SU-DHL-6 (cell line): ENCODE data around the gene NPIPB2.

Experiments used
- H2AFZ ChIP-seq: fragments of 200-600 bp; sonication (generic); 2 replicates; pipeline ENCODE4 v1.6.1; 2014; ENCODE audit warnings: low read depth, mild to moderate bottlenecking, moderate library complexity, mixed read lengths, antibody characterized with exemption, low read length; ENCODE audit not compliant: severe bottlenecking
- H3F3A ChIP-seq: fragments of 200-600 bp; shearing (Covaris generic); 2 replicates; pipeline ENCODE4 v1.6.0; 2016; ENCODE audit warnings: antibody characterized with exemption, mild to moderate bottlenecking; ENCODE audit not compliant: insufficient read depth
- H3K27ac ChIP-seq: fragments of 200-600 bp; sonication (generic); 2 replicates; pipeline ENCODE4 v1.5.1; 2016; ENCODE audit warnings: low read depth, mild to moderate bottlenecking, low read length, moderate library complexity, mixed read lengths
- H3K27me3 ChIP-seq: fragments of 200-600 bp; sonication (generic), shearing (Covaris generic); 2 replicates; pipeline ENCODE4 v1.6.0; 2014; ENCODE audit warnings: mild to moderate bottlenecking, low read length
- H3K36me3 ChIP-seq: fragments of 200-600 bp; sonication (generic); 2 replicates; pipeline ENCODE4 v1.6.1; 2014; ENCODE audit warnings: mild to moderate bottlenecking, low read length, mixed read lengths
- H3K4me2 ChIP-seq: fragments of 300-600, 200-600 bp; shearing (Covaris generic), sonication (generic); 2 replicates; pipeline ENCODE4 v1.6.0; 2014; ENCODE audit warnings: low read length, low read depth, mild to moderate bottlenecking; ENCODE audit not compliant: poor library complexity, severe bottlenecking
- H3K4me3 ChIP-seq: fragments of 200-600 bp; sonication (generic); 2 replicates; pipeline ENCODE4 v1.5.1; 2014; ENCODE audit warnings: antibody characterized with exemption, low read length, mild to moderate bottlenecking, mixed read lengths; ENCODE audit not compliant: insufficient read depth, poor library complexity, severe bottlenecking
- H3K79me2 ChIP-seq: fragments of 200-600 bp; sonication (generic); 2 replicates; pipeline ENCODE4 v1.6.1; 2014; ENCODE audit warnings: mild to moderate bottlenecking, low read length, moderate library complexity; ENCODE audit not compliant: insufficient read depth
- H3K9ac ChIP-seq: fragments of 200-600 bp; sonication (generic); 2 replicates; pipeline ENCODE4 v1.7.0; 2014; ENCODE audit warnings: mild to moderate bottlenecking, low read length
- H3K9me2 ChIP-seq: fragments of 200-600 bp; sonication (generic); replicated peaks from 2 replicates; pipeline ENCODE4 v1.6.1; 2014; ENCODE audit warnings: low read length; ENCODE audit not compliant: insufficient read depth
- H3K9me3 ChIP-seq: fragments of 200-600 bp; sonication (generic); 2 replicates; pipeline ENCODE4 v1.6.1; 2014; ENCODE audit warnings: low read length, mixed read lengths; ENCODE audit not compliant: insufficient read depth
- H4K20me1 ChIP-seq: fragments of 200-600 bp; sonication (generic); 2 replicates; pipeline ENCODE4 v1.6.1; 2014; ENCODE audit warnings: low read depth, mild to moderate bottlenecking, antibody characterized with exemption, low read length, moderate library complexity, mixed read lengths
- EZH2phosphoT487 ChIP-seq: fragments of 200-600 bp; sonication (generic), shearing (Covaris generic); conservative IDR thresholded peaks from 2 replicates; pipeline ENCODE4 v1.6.1; 2018; ENCODE audit warnings: mild to moderate bottlenecking, antibody characterized with exemption, low read length, moderate library complexity, mixed read lengths
- TF ChIP-seq, protein P1 (sequence below): fragments of 200-600 bp; sonication (generic); IDR thresholded peaks from one replicate; pipeline ENCODE4 v1.5.1; 2017; ENCODE audit warnings: antibody characterized with exemption, mild to moderate bottlenecking, low read length, moderate library complexity; ENCODE audit not compliant: insufficient read depth, poor library complexity, severe bottlenecking

NPIPB2 gene

DNA sequence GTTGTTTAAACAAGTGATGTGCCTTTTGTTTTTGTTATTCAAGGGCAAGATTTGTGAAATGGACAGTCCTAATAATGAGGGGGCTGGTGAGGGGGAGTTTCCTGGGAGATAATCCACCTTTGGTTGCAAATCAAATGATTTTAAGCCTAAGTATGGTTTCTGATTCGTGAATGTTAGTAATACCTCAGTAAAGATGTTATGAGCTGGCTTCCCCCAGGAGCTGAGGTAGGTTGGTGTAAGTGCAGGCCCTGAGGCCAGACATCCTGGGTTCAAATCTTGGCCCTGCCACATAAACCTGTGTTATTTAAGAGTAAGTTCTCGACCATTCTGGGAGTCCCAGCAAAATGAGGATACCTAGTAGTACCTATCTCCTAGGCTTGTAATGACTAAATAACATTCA is 36.2 kb upstream of the NPIPB2 start:
- no peaks in the 10 kb centered on the region for H3K36me3 ChIP-seq
- no peaks in the 10 kb centered on the region for H3K9me2 ChIP-seq
- peak overlapping the region; percentile 96 for H3K9ac ChIP-seq
- H4K20me1 ChIP-seq: no peaks in the 10 kb centered on the region
- H2AFZ ChIP-seq: no peak overlapping the region
- no peaks in the 10 kb centered on the region for H3K9me3 ChIP-seq
- peak overlapping the region; percentile 54 for H3K27ac ChIP-seq
- peaks cover 28% of the 10 kb centered on the region for H3F3A ChIP-seq
- H3K4me2 ChIP-seq: peak overlapping the region; percentile 79
- no peak for TF ChIP-seq EZH2phosphoT487
- TF ChIP-seq, protein P1, sequence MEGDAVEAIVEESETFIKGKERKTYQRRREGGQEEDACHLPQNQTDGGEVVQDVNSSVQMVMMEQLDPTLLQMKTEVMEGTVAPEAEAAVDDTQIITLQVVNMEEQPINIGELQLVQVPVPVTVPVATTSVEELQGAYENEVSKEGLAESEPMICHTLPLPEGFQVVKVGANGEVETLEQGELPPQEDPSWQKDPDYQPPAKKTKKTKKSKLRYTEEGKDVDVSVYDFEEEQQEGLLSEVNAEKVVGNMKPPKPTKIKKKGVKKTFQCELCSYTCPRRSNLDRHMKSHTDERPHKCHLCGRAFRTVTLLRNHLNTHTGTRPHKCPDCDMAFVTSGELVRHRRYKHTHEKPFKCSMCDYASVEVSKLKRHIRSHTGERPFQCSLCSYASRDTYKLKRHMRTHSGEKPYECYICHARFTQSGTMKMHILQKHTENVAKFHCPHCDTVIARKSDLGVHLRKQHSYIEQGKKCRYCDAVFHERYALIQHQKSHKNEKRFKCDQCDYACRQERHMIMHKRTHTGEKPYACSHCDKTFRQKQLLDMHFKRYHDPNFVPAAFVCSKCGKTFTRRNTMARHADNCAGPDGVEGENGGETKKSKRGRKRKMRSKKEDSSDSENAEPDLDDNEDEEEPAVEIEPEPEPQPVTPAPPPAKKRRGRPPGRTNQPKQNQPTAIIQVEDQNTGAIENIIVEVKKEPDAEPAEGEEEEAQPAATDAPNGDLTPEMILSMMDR: no peak
- peaks cover 65% of the 10 kb centered on the region for H3K79me2 ChIP-seq
- peak overlapping the region; percentile 92 for H3K4me3 ChIP-seq
- H3K27me3 ChIP-seq: no peaks in the 10 kb centered on the region

DNA sequence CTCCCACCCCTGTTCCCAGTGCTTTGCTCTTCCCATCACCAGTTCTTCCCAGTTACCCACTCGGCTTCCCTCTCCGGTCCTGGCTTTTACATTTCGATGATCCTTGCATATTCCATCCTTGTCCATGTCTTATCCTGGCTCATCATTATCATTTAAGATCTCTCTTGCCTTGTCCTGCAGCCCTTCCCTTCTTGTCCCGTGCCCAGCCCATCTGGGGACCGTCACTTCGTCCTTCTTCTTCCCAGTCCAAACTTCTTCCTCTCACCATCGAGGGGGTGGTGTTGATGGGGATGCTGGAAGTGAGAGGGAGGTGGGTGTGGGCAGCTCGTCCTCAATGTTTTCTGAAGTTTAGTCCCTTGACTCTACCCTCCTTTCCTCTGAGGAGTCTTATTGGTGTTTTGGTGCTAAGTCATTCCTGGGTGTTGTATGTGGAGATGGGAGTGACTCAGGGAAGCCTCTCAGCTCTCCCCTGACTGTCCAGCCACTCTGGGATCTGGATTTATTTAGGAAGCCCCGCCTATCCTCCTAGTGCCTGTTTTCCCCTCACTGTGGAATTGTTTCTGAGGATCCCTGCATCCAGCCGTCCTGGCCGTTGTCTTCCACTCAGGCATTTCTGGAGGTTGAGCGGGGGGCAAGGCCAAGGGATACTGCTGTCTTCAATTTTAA is 35.7 kb upstream of the NPIPB2 start:
- Histone ChIP-seq H4K20me1 (no peaks in the 10 kb centered on the region), H3F3A (peaks cover 30% of the 10 kb centered on the region), H3K36me3 (no peaks in the 10 kb centered on the region), H3K9me2 (no peaks in the 10 kb centered on the region), H2AFZ (no peak overlapping the region), H3K4me3 (peak overlapping the region; percentile 92), H3K9me3 (no peaks in the 10 kb centered on the region), H3K27me3 (no peaks in the 10 kb centered on the region), H3K9ac (peak overlapping the region; percentile 96), H3K27ac (peak overlapping the region; percentile 54), H3K79me2 (peaks cover 59% of the 10 kb centered on the region), H3K4me2 (peak overlapping the region; percentile 79)
- TF ChIP-seq EZH2phosphoT487: no peak
- TF ChIP-seq, protein P1: no peak

DNA sequence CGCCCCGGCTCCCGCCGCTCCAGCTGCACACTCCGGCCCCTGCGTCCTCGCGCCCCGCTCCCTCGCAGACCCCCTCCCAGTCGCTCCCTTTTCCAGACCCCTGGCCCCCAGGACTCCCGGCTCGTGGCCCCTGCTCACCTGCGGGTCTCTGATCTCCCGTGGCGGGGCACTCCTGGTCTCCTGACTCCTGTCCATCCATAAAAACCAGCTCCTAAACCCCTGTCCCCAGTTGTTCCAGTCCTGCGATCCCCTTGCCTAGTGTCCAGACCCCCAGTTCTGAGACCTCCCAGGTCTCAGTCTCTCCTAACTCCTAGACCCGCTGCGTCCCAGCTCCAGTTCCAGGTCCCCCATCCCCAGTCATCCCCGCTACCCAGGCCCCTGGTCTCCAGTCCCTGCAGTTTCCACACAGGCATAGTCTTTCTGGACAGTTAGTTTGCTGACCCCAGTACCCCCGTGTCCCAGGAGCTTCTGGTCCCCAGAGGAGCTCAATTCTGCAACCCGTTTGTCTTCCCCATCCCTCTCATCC is 35.1 kb upstream of the NPIPB2 start:
- Histone ChIP-seq H3K9me3 (no peaks in the 10 kb centered on the region), H3K36me3 (no peaks in the 10 kb centered on the region), H3K9ac (peak overlapping the region; percentile 96), H3K4me2 (peak overlapping the region; percentile 79), H3K4me3 (peak overlapping the region; percentile 92), H4K20me1 (no peaks in the 10 kb centered on the region), H3K79me2 (peaks cover 53% of the 10 kb centered on the region), H2AFZ (no peak overlapping the region), H3K27ac (peak overlapping the region; percentile 54), H3F3A (peaks cover 35% of the 10 kb centered on the region), H3K9me2 (no peaks in the 10 kb centered on the region), H3K27me3 (no peaks in the 10 kb centered on the region)
- TF ChIP-seq, protein P1: no peak
- TF ChIP-seq EZH2phosphoT487: no peak
